Activated CD4-positive, alpha-beta memory T cell treated with anti-CD3 and anti-CD28 coated beads, Interleukin-2, amount 10 ng/mL, durations not matched to agents 7 days and 5 days (primary cell): Measurements from ENCODE around the gene ACTN1. TPM values are rescaled to one million over a fixed set of nuclear protein-coding genes. Genes with fewer than 3 reads are reported as not detected.

Experiments
- CTCF ChIA-PET: fragments of 350-600 bp; sonication (Branson Sonifier 250); formaldehyde crosslinking; loops from one replicate; lab custom pipeline; 2021; ENCODE audit warnings: antibody characterized with exemption, inconsistent platforms; lab: Charles Lee
- POLR2A ChIA-PET: fragments of 350-600 bp; sonication (Branson Sonifier 250); formaldehyde crosslinking; loops from one replicate; lab custom pipeline; 2021; ENCODE audit warnings: antibody characterized with exemption; lab: Charles Lee
- DNase-seq: peaks from one replicate; pipeline ENCODE4 v3.0.0-alpha.2; 2020
- H3K27ac Mint-ChIP-seq: one replicate; pipeline ENCODE4 v1.8.0; 2021; ENCODE audit warnings: mild to moderate bottlenecking, mixed read lengths
- H3K27me3 Mint-ChIP-seq: one replicate; pipeline ENCODE4 v1.8.0; 2021; ENCODE audit warnings: mixed read lengths
- H3K36me3 Mint-ChIP-seq: one replicate; pipeline ENCODE4 v1.8.0; 2021; ENCODE audit warnings: low read depth, mixed read lengths
- H3K4me1 Mint-ChIP-seq: one replicate; pipeline ENCODE4 v1.8.0; 2021; ENCODE audit warnings: mixed read lengths
- H3K4me3 Mint-ChIP-seq: one replicate; pipeline ENCODE4 v1.8.0; 2021; ENCODE audit warnings: mild to moderate bottlenecking, mixed read lengths
- H3K9me3 Mint-ChIP-seq: one replicate; pipeline ENCODE4 v1.8.0; 2021; ENCODE audit warnings: mixed read lengths
- total RNA-seq, 2 experiments: library from RNA; stranded (reverse); gene quantifications; one replicate each; pipeline ENCODE4 v1.2.3, GENCODE V29; 2021

The ACTN1 gene
- total RNA-seq, 2 experiments from 2014 or later = 34.7 to 37.1 TPM

- DNase-seq = no peak
- Mint-ChIP-seq H3K27me3 (no peaks in the 10 kb centered on the region), H3K27ac (no peak overlapping the region), H3K4me1 (peaks cover 4% of the 10 kb centered on the region), H3K9me3 (no peaks in the 10 kb centered on the region), H3K36me3 (no peaks in the 10 kb centered on the region), H3K4me3 (no peak overlapping the region)
- ChIA-PET CTCF (interaction anchor here (1.0 to 2.3 kb wide), 2 partner anchors 96 to 189 kb away, joined by 4 to 5 read pairs; no protein-coding TSS in a partner anchor), POLR2A (interaction anchor here (1.0 kb wide), 1 partner anchor 14 kb away, joined by 3 read pairs; no protein-coding TSS in a partner anchor)
Measured at GRCh38 chr14:68940614-68941185, 38.4 kb downstream of the ACTN1 start.

GRCh38 chr14:68939893-68940613 is 39.0 kb downstream of the ACTN1 start:
- Mint-ChIP-seq H3K9me3 (no peaks in the 10 kb centered on the region), H3K4me3 (no peak overlapping the region), H3K4me1 (peaks cover under 1% of the 10 kb centered on the region), H3K27ac (no peak overlapping the region), H3K27me3 (no peaks in the 10 kb centered on the region), H3K36me3 (no peaks in the 10 kb centered on the region)
- POLR2A ChIA-PET = interaction anchor here (1.0 kb wide), 1 partner anchor 13 kb away, joined by 3 read pairs; no protein-coding TSS in a partner anchor
- DNase-seq = no peak
- CTCF ChIA-PET = interaction anchor here (1.0 to 2.3 kb wide), 4 partner anchors 26 to 189 kb away, joined by 3 to 5 read pairs (median 4); no protein-coding TSS in a partner anchor

- no peaks in the 10 kb centered on the region for H3K27me3 Mint-ChIP-seq
- H3K36me3 Mint-ChIP-seq = no peaks in the 10 kb centered on the region
- no peak overlapping the region for H3K4me3 Mint-ChIP-seq
- CTCF ChIA-PET = interaction anchor here (1.2 to 2.3 kb wide), 3 partner anchors 25 to 95 kb away, joined by 3 to 5 read pairs (median 3); no protein-coding TSS in a partner anchor
- POLR2A ChIA-PET = interaction anchor here (1.0 kb wide), 1 partner anchor 13 kb away, joined by 3 read pairs; no protein-coding TSS in a partner anchor
- H3K4me1 Mint-ChIP-seq = peaks cover 5% of the 10 kb centered on the region
- DNase-seq = no peak
- H3K9me3 Mint-ChIP-seq = no peaks in the 10 kb centered on the region
- H3K27ac Mint-ChIP-seq = no peak overlapping the region
Measured at GRCh38 chr14:68939181-68939892, 39.8 kb downstream of the ACTN1 start.

- H3K4me1 Mint-ChIP-seq = peaks cover 5% of the 10 kb centered on the region
- H3K36me3 Mint-ChIP-seq = no peaks in the 10 kb centered on the region
- H3K27me3 Mint-ChIP-seq = no peaks in the 10 kb centered on the region
- DNase-seq = no peak
- POLR2A ChIA-PET = no interaction called here
- CTCF ChIA-PET = interaction anchor here (1.4 to 2.3 kb wide), 2 partner anchors 24 to 94 kb away, joined by 3 to 5 read pairs; no protein-coding TSS in a partner anchor
- no peaks in the 10 kb centered on the region for H3K9me3 Mint-ChIP-seq
- no peak overlapping the region for H3K4me3 Mint-ChIP-seq
- no peak overlapping the region for H3K27ac Mint-ChIP-seq
Measured at GRCh38 chr14:68938271-68939150, 40.6 kb downstream of the ACTN1 start.

- H3K4me3 Mint-ChIP-seq = no peak overlapping the region
Measured at GRCh38 chr14:68937471-68938270, 41.4 kb downstream of the ACTN1 start.

GRCh38 chr14:68936980-68937379 is 42.1 kb downstream of the ACTN1 start:
- Mint-ChIP-seq H3K9me3 (no peaks in the 10 kb centered on the region), H3K36me3 (no peaks in the 10 kb centered on the region), H3K27me3 (no peaks in the 10 kb centered on the region), H3K4me3 (no peak overlapping the region), H3K27ac (no peak overlapping the region), H3K4me1 (peaks cover 5% of the 10 kb centered on the region)
- ChIA-PET CTCF (interaction anchor here (0.9 kb wide), 1 partner anchor 24 kb away, joined by 3 read pairs; no protein-coding TSS in a partner anchor), POLR2A (no interaction called here)
- DNase-seq = no peak

More at GRCh38 chr14:68937471-68938270, 41.4 kb downstream of the ACTN1 start:
- Mint-ChIP-seq H3K36me3 (no peaks in the 10 kb centered on the region), H3K9me3 (no peaks in the 10 kb centered on the region), H3K27ac (no peak overlapping the region), H3K4me1 (peaks cover 5% of the 10 kb centered on the region), H3K27me3 (no peaks in the 10 kb centered on the region)
- ChIA-PET POLR2A (no interaction called here), CTCF (interaction anchor here (0.9 kb wide), 1 partner anchor 25 kb away, joined by 3 read pairs; no protein-coding TSS in a partner anchor)
- DNase-seq = no peak

GRCh38 chr14:68936476-68936875 is 42.6 kb downstream of the ACTN1 start:
- Mint-ChIP-seq H3K4me1 (peaks cover 5% of the 10 kb centered on the region), H3K27ac (no peak overlapping the region), H3K36me3 (no peaks in the 10 kb centered on the region), H3K4me3 (no peak overlapping the region), H3K9me3 (no peaks in the 10 kb centered on the region), H3K27me3 (no peaks in the 10 kb centered on the region)
- ChIA-PET POLR2A (interaction anchor here (1.0 kb wide), 1 partner anchor 10 kb away, joined by 3 read pairs; no protein-coding TSS in a partner anchor), CTCF (interaction anchor here (0.9 kb wide), 1 partner anchor 24 kb away, joined by 3 read pairs; no protein-coding TSS in a partner anchor)
- DNase-seq = no peak

GRCh38 chr14:68935761-68936214 is 43.3 kb downstream of the ACTN1 start:
- Mint-ChIP-seq H3K4me1 (peaks cover 5% of the 10 kb centered on the region), H3K4me3 (no peak overlapping the region), H3K9me3 (no peaks in the 10 kb centered on the region), H3K27me3 (no peaks in the 10 kb centered on the region), H3K36me3 (no peaks in the 10 kb centered on the region), H3K27ac (no peak overlapping the region)
- DNase-seq = no peak
- CTCF ChIA-PET = no interaction called here
- POLR2A ChIA-PET = interaction anchor here (1.0 kb wide), 1 partner anchor 9 kb away, joined by 3 read pairs; no protein-coding TSS in a partner anchor

- H3K27ac Mint-ChIP-seq = no peak overlapping the region
- H3K27me3 Mint-ChIP-seq = no peaks in the 10 kb centered on the region
- CTCF ChIA-PET = no interaction called here
- DNase-seq = no peak
- H3K4me3 Mint-ChIP-seq = no peak overlapping the region
- no peaks in the 10 kb centered on the region for H3K36me3 Mint-ChIP-seq
- POLR2A ChIA-PET = no interaction called here
- H3K9me3 Mint-ChIP-seq = no peaks in the 10 kb centered on the region
- H3K4me1 Mint-ChIP-seq = peaks cover 5% of the 10 kb centered on the region
Measured at GRCh38 chr14:68934066-68934465, 45.0 kb downstream of the ACTN1 start.

- no peaks in the 10 kb centered on the region for H3K9me3 Mint-ChIP-seq
- peaks cover 17% of the 10 kb centered on the region for H3K4me1 Mint-ChIP-seq
- no peak overlapping the region for H3K27ac Mint-ChIP-seq
- no peak overlapping the region for H3K4me3 Mint-ChIP-seq
- DNase-seq = no peak
- no peaks in the 10 kb centered on the region for H3K36me3 Mint-ChIP-seq
- no peaks in the 10 kb centered on the region for H3K27me3 Mint-ChIP-seq
- CTCF ChIA-PET = no interaction called here
- POLR2A ChIA-PET = no interaction called here
Measured at GRCh38 chr14:68932686-68933085, 46.4 kb downstream of the ACTN1 start.

GRCh38 chr14:68932231-68932630 is 46.9 kb downstream of the ACTN1 start:
- H3K4me3 Mint-ChIP-seq = no peak overlapping the region
- H3K4me1 Mint-ChIP-seq = peaks cover 19% of the 10 kb centered on the region
- H3K27me3 Mint-ChIP-seq = no peaks in the 10 kb centered on the region
- CTCF ChIA-PET = no interaction called here
- POLR2A ChIA-PET = no interaction called here
- H3K27ac Mint-ChIP-seq = no peak overlapping the region
- H3K9me3 Mint-ChIP-seq = no peaks in the 10 kb centered on the region
- H3K36me3 Mint-ChIP-seq = no peaks in the 10 kb centered on the region
- no peak for DNase-seq
